Measurements from ENCODE around the gene SLC35G4.

GRCh38 chr18:11653521-11653920 lies 44.1 kb downstream of the SLC35G4 start:
- no peak for TF ChIP-seq POLR2AphosphoS5 (IDR thresholded peaks at IDR 0.05; ENCODE audit: low read depth, low read length)
- no peak for TF ChIP-seq POLR2A (IDR thresholded peaks at IDR 0.05; ENCODE audit: low read depth, low read length)
- no peak for TF ChIP-seq TAF1 (IDR thresholded peaks at IDR 0.05; ENCODE audit: low read depth, low read length)
- TF ChIP-seq PAX5 (IDR thresholded peaks at IDR 0.05; ENCODE audit: insufficient read depth, low read length, severe bottlenecking) = no peak
